Activated naive CD4-positive, alpha-beta T cell (primary cell): Measurements from ENCODE around the gene RNH1.

Source experiments
- DNase-seq, 4 experiments: peaks; one replicate each; lab custom pipeline; 2025; lab: John Stamatoyannopoulos, UW

RNH1 gene

GRCh38 chr11:506995-507726, at the start of gene RNH1:
Gene RNH1, minus strand, starts transcription at chr11:507242. Its CDS starts 5,080 bp downstream, at chr11:502162.
- DNase-seq: peak; percentile 99 to 100 (median 100)

DNA sequence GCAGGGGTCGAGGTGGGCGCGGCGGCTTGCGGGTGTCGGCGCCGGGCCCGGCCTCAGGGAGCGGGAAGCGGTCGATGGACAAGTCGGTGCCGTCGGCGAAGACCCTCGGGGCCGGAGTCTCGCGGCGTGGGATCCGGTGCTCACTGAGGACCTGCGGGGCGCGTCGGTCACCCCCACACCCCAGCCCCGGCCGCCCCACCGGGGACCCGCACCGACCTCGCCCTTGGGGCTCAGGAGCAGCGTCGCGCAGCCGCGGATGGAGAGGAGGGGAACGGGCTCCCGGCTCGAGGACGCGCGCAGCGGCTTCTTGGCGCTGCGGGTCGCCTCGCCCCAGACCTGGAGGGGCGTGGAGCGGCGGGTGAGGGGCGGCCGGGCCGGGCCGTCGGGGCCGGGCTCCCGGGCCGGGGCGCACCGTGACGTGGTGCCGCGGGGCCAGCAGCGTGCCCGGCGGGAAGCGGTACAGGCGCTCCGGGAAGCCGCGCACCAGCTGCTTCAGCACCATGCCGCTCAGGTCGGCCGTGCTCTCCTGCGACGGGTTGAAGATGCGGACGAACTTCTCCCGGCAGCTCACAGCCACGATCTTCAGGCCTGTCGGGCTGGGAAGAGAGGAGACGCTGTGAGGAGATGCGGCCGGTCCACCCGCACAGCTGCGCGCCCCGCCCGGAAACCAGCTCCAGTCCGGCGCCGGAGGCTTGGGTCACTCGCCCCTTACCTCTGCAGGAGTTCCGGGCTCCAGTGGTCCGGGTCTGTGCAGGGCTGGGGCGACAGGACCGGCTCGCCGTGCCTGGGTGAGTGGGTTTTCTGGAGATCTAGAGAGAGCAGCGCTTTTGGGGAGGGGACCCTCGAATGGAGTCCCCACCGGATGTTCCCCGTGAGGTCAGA, 49.0 kb upstream of the RNH1 start:
- peak in 1 of 4 experiments; percentile 26 for DNase-seq

DNA sequence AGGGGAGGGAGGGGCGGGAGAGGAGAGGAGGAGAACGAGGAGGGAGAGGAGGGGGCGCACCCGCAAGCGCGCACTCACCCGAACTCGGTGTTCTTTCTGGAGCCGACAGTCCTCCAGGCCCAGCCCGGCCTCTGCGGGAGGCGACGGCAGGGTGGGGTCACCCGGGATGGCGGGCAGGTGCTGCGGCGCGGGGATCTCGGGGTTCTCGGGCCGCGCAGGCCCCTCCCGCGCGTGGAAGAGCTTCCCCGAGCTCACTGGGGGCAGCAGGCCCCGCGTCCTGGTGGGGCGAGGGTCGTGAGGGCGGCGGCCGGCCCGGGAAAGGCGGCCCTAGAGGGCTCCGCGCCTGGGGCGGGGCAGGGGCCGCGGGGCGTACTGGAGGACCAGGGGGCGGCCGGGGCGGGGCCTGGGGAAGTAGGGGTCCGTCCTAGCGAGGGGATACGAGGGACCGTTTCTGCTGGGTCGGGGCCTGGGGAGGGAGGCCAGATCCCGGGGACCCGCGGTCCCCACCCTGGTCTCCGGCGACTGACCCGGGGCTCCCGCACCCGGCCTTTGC, 48.3 kb upstream of the RNH1 start:
- no peak for DNase-seq

DNA sequence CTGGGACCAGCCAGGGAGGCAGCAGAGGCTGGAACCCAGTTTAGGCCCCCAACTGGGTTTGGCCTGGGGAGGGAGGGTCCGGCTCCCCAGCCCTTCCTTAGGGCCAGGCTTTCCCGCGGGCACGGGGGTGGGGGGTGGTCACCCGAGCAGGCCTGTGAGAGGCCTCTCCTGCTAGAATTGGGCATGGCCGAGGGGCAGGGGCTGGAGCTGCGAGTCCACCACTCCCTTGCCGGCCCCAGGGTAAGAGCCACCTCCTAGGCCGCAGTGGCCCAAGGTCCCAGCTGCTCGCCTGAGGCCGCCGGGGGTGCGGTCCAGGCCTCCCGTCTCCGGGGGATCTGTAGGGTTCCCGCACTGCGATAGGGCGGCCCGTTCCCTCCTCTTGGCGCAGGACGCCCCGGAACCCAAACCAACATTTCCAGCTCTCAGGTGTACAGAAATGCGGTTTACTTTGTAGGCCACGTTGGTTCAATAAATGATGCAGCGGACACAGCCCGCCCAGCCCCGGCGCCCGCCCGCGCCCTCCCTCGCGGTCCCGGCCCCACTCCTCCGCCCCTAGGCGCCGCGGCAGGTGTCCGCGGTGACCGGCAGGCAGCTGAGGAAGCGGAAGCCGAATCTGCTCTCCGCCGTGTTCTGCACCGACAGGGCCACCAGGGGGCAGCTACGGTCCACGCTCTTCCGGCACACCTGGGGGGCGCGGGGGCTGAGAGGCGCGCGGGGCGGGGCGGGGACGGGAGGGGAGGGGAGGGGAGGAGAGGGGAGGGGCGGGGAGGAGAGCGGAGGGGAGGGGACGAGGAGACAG, 47.6 kb upstream of the RNH1 start:
- peak in 3 of 4 experiments; percentile 43 to 77 (median 60) for DNase-seq

DNA sequence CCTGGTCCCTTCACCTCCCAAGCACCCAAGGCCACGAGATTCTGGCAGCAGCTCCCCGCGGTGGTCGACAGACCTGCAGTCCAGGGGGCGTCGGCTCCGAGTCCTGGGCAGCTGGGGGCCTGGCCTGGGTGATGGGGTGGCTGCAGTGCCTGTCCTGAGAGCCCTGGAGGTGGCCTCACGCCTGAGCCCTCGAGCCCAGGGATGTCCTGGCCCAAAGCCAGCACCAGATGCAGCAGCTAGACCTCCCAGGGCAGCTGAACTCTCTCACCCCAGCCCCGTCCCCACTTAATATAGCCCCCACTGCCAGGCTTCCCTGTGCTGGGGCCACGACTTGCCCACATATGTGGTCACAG, 46.9 kb upstream of the RNH1 start:
- DNase-seq: no peak

DNA sequence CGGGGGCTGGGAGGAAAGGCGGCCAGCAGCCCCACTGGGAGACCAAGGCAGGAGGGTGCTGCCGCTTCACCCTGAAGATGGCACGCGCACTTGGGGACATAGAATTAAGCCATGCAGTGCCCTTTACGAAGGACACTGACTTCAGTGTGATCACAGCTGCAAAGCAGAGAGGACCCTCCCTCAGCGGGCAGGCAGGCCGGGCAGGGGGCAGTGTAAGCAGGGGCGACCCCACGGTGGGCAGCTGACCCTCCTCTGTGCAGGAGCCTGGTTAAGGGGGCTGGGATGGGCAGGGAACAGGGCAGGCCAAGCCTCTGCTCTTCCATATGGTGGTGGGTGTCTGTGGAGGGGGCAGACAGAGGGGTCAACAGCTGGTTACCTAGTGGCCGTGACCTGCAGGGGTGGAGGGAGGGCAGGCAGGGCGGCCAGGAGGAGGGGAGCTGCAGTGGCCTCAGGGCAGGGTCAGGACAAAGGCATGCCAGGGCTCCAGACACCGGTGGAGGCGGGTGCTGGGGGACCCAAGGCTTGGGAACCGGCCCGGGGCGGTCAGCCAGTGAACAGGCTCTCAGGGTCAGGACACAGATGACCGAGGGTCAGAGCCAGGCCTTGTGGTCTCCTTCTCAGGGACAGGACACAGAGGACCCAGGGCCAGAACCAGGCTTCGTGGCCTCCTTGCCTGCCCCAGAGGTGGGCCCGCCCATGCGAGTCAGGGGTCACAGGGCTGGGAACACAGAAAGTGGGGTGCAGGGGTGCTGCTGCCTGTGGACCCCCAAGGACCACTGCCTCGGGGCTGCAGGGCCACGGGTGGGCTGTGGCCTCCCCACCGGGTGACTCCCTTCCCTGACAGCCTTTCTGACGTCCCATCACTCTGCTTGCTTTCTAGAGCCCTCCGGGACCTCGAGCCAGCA, 46.3 kb upstream of the RNH1 start:
- DNase-seq: no peak

- no peak for DNase-seq
These were observed 44.6 kb upstream of the RNH1 start for GRCh38 chr11:551596-551995.

DNA sequence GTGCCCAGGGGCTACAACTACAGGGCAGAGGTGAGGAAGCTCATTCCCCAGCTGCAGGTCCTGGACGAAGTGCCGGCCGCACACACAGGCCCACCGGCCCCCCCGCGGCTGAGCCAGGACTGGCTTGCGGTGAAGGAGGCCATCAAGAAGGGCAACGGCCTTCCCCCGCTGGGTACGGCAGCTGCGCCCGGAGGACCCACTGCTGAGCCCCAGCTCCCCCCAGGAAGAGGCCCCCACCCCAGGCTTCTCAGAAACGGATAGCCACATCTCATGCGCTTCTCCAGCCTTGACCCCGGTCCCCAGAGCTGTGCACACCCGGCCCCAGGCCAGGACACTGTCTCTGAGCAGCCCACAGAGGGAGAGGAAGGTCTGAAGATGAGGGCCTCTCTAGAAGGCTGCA, 44.1 kb upstream of the RNH1 start:
- DNase-seq: no peak

DNA sequence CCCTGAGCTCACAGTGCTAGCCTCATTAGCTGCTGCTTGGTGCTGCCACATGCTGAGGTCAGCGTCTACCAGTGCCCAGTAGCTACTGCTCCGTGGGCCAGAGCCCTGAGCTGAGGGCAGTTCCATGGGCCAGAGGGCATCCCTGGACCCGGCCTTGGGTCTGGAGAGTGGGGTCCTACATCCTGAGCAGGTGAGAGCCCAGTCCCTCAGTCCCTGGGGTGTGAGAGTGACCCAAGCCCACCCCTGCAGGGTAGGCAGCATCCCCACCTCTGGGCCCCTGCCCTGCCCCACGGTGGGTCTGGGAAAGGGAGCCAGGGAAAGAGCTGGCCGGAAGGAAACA, 43.7 kb upstream of the RNH1 start:
- no peak for DNase-seq

GRCh38 chr11:550021-550745, 43.1 kb upstream of the RNH1 start:
- no peak for DNase-seq

DNA sequence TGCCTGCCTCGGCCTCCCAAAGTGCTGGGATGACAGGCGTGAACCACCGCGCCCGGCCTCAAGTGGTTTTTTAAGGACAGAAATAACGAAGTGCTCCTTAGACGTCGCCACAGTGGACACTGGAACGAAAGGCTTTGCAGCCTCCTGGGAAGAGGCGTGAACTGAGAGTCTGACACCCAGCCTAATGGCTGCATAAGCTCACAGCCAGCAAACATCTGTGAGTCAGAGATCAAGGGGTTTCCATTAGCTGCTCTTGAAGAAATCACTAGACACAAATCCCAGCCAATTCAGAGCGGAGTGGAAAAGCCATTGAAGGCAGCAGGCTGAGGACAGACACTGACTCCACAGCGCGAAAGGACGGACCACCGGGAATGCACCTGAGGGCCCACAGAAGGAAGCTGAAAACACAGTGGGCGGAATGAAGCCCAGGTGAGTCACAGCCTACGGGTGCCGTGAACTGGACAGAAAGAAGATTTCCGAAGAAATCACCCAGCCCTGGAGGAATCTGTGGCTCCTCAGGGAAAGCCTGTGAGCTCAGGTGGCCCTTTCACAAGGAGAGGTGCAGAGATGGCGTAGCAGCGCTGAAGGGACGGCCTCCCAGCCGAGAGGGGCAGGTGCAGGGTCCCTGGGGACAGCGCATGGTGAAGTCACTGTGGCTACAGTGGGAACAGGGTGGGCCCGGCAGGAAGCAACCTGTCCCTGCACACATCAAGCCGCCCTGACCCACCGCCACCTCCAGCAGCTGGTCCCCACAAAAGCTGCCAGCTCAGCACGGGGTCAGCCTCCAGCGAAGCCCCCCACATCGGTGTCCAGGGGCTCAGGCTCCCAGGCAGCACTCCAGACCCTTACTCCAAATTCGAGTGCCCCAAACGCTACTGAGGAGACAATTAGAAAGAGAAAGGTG, 41.9 kb upstream of the RNH1 start:
- no peak for DNase-seq

DNA sequence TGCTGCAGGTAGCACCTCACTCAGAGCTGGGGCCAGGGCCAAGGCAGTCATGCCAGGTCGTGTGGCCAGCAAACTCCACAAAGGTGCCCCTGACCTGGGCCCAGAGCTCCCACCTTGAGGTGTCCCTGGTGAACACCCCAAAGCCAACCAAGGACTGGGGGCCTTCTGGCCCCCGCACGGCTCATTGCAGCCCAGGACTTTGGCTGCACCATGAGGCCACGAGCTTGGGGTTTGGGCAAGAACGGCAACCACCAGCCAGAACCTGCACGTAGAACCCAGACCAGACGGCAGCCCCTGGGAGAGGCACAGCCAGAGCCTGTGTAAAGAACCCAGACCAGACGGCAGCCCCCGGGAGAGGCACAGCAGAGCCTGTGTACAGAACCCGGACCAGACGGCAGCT, 38.1 kb upstream of the RNH1 start:
- DNase-seq: no peak

DNA sequence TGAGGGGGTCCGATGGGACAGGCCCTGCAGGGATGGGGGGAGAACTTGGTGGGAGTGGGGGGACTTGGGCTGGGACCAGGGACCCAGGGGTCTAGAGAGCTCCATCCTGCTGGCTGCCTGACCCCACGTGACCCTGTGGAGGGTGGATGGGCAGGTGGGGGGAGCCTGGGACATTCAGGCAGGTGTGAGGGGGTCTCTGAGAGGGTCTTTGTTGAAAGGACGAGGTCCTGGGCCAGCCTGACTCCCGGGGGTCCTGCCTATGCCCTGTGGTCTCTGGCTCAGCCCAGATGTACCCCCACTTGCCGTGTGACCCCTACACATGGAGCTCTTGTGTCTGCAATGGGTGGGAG, 37.8 kb upstream of the RNH1 start:
- DNase-seq: no peak

DNA sequence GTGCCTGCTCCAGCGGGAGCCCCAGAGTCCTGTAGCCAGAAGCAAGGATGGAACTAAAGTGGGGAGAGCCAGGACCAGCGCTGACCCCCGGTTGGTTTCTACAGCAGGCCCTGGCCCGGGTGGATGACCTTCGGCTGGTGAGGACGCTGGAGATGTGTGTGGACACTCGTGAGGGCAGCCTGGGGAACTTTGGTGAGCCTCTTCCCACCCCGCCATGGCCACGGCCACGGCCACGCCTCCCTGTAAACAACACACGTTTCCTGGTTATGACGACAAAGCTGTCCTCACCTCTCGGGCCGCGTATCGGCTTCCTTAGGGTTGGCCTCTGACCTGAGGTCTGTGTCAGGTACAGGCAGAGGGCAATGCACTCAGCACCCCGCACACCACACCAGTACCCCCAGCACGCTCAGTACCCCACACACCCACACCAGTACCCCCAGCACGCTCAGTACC, 34.4 kb upstream of the RNH1 start:
- DNase-seq: no peak

DNA sequence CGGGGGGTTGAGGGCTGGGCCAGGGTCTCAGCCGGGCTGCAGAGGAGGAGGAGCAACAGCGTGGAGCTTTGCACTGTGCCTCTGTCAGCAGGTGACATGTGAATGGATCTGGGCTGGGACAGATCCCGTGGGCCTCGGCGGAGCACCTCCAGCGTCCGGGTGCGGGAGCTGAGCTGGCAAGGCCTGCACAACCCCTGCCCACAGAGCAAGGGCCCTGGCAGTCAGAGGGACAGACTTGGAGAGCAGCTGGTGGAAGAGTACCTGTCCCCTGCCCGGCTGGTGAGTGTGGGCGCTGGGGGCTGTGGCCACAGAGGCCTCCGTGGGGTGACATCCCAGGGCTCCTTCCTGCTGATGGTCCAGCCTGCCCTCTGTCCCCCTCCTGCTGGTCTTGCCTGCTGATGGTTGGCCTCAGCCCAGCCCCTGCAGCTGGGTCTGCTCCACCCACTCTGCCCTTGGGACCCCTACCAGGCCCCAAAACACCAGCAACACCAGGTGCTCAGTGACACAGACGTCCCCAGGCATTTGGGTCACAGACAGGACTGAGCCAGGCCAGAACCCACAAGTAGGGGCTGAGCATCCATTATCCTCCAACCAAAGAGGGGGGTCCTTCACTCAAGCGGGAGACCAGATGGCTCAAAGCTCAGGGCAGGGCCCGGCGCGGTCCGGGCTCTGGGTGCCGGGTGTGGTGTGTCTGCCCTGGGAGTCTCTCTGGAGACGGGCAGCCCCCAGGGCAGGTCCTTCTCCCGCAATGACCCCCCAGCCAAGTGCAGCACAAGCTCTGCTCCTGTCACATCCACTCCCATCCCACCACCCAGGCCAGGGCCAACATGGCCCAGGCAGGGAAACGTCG, 33.8 kb upstream of the RNH1 start:
- no peak for DNase-seq

DNA sequence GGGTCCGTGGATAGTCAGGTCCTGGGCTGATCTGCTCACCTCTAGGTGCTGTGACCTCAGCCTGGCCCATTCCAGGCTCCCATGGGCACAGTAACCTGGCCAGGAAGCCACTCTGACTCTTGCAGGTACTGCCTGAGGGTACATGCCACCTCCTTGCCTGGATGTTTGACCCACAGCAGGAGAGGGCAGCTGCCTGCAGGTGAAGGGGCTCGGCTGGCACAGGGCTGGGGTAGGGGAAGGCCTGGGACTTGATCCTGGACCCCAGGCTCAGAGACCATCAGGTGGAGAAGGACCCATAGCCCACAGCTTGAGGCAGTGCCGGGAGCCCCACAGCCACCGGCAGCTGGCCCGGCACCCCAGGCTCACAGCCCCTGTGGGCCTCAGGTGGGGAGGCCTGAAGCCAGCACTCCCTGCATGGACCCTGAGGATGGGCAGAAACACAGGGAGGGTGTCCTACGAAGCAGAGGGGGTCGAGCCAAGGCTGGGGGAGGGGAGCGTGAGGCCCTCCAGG, 33.0 kb upstream of the RNH1 start:
- no peak for DNase-seq

DNA sequence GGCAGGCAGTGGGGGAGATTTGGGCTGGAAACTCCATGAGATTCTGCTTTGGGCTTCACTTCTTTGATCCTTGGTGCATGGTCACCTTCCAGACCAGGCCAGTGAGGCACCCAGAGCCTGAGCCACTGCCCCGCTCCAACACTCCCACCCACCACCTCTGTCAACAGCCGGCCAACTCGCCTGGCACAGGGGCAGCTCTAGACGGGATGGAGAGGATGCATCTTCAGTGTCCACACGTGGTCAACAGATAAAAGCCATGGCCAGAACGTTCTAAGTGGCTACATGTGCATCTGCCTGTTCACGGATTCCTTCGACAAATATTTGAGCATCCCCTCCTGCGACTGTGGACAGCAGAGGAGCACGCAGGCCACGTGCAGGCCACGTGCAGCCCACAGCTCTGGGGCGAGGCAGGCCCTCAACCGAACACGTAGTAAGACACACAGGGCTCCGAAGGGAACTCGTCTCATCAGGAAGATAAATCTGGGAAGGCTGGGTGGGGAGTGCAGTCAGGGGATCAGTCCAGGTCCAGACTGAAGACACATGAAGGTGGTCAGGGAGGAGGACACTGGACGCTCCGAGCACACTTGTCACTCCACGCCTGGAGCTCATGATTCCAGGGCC, 31.5 kb upstream of the RNH1 start:
- DNase-seq: no peak
